H9 (cell line): ENCODE results near the gene PLCH1. TPM values are rescaled to one million over a fixed set of nuclear protein-coding genes. Genes with fewer than 3 reads are reported as not detected.

Source experiments
- DNase-seq: peaks from one replicate; pipeline ENCODE4 v3.0.0-alpha.2; 2017
- H2AFZ ChIP-seq: one replicate; pipeline ENCODE4 v1.6.1; 2013; ENCODE audit warnings: mild to moderate bottlenecking, low read length, control low read depth, moderate library complexity
- H2AK5ac ChIP-seq: 2 replicates; pipeline ENCODE4 v1.6.1; 2013; ENCODE audit warnings: low read length, control low read depth, mixed read lengths; ENCODE audit not compliant: insufficient read length
- H2BK120ac ChIP-seq: one replicate; pipeline ENCODE4 v1.6.1; 2013; ENCODE audit warnings: low read depth, mild to moderate bottlenecking, low read length, control low read depth, inconsistent platforms; ENCODE audit not compliant: poor library complexity, severe bottlenecking
- H2BK12ac ChIP-seq: 2 replicates; pipeline ENCODE4 v1.6.1; 2013; ENCODE audit warnings: low read length, control low read depth, mixed read lengths, low read depth; ENCODE audit not compliant: insufficient read length
- H2BK15ac ChIP-seq: 2 replicates; pipeline ENCODE4 v1.6.1; 2013; ENCODE audit warnings: low read depth, low read length, control low read depth
- H2BK20ac ChIP-seq: one replicate; pipeline ENCODE4 v1.6.1; 2013; ENCODE audit warnings: low read depth, mild to moderate bottlenecking, low read length, control low read depth, inconsistent platforms; ENCODE audit not compliant: poor library complexity, severe bottlenecking
- H2BK5ac ChIP-seq: 2 replicates; pipeline ENCODE4 v1.6.1; 2013; ENCODE audit warnings: low read length, control low read depth, mixed read lengths; ENCODE audit not compliant: insufficient read length
- H3K14ac ChIP-seq: 2 replicates; pipeline ENCODE4 v1.6.1; 2013; ENCODE audit warnings: low read length, control low read depth; ENCODE audit not compliant: insufficient read depth
- H3K18ac ChIP-seq: 2 replicates; pipeline ENCODE4 v1.6.1; 2013; ENCODE audit warnings: low read depth, mild to moderate bottlenecking, mixed read lengths, low read length, control low read depth; ENCODE audit not compliant: insufficient read length
- H3K23ac ChIP-seq: 2 replicates; pipeline ENCODE4 v1.6.1; 2013; ENCODE audit warnings: low read length, control low read depth, mixed read lengths, low read depth; ENCODE audit not compliant: insufficient read length
- H3K23me2 ChIP-seq: 2 replicates; pipeline ENCODE4 v1.6.1; 2013; ENCODE audit warnings: low read depth, mild to moderate bottlenecking, mixed read lengths, low read length, control low read depth; ENCODE audit not compliant: insufficient read length, poor library complexity, severe bottlenecking
- H3K27ac ChIP-seq: 2 replicates; pipeline ENCODE4 v1.5.1; 2013; ENCODE audit warnings: low read length, control low read depth, mixed read lengths, low read depth; ENCODE audit not compliant: insufficient read length
- H3K27me3 ChIP-seq: 2 replicates; pipeline ENCODE4 v1.6.1; 2013; ENCODE audit warnings: low read length, control low read depth, inconsistent platforms; ENCODE audit not compliant: insufficient read depth
- H3K4ac ChIP-seq: 2 replicates; pipeline ENCODE4 v1.6.1; 2013; ENCODE audit warnings: low read depth, mild to moderate bottlenecking, control low read depth, inconsistent platforms, low read length, moderate library complexity
- H3K4me1 ChIP-seq: 2 replicates; pipeline ENCODE4 v1.6.1; 2013; ENCODE audit warnings: low read length, control low read depth, inconsistent platforms; ENCODE audit not compliant: insufficient read depth
- H3K4me2 ChIP-seq: 2 replicates; pipeline ENCODE4 v1.6.1; 2013; ENCODE audit warnings: low read length, control low read depth, mixed read lengths; ENCODE audit not compliant: insufficient read length, insufficient read depth
- H3K56ac ChIP-seq: 2 replicates; pipeline ENCODE4 v1.6.1; 2013; ENCODE audit warnings: low read depth, mild to moderate bottlenecking, mixed read lengths, low read length, control low read depth; ENCODE audit not compliant: insufficient read length
- H3K79me1 ChIP-seq: 2 replicates; pipeline ENCODE4 v1.6.1; 2013; ENCODE audit warnings: low read depth, mild to moderate bottlenecking, moderate library complexity, low read length, control low read depth, inconsistent platforms; ENCODE audit not compliant: insufficient read depth, poor library complexity, severe bottlenecking
- H3K79me2 ChIP-seq: 2 replicates; pipeline ENCODE4 v1.6.1; 2013; ENCODE audit warnings: low read length, control low read depth, inconsistent platforms; ENCODE audit not compliant: insufficient read depth
- H3K9ac ChIP-seq: 2 replicates; pipeline ENCODE4 v1.6.1; 2013; ENCODE audit warnings: low read length, control low read depth, mixed read lengths; ENCODE audit not compliant: insufficient read length; ENCODE audit errors: extremely low read depth
- H3K9me3 ChIP-seq: one replicate; pipeline ENCODE4 v1.6.1; 2013; ENCODE audit warnings: low read depth, low read length, inconsistent platforms; ENCODE audit not compliant: control insufficient read depth
- H3T11ph ChIP-seq: one replicate; pipeline ENCODE4 v1.6.1; 2013; ENCODE audit warnings: mild to moderate bottlenecking, low read length, control low read depth, inconsistent platforms
- H4K20me1 ChIP-seq: one replicate; pipeline ENCODE4 v1.6.1; 2013; ENCODE audit not compliant: control insufficient read depth, insufficient read length, insufficient read depth
- H4K5ac ChIP-seq: 2 replicates; pipeline ENCODE4 v1.6.1; 2013; ENCODE audit warnings: low read depth, mild to moderate bottlenecking, mixed read lengths, low read length, control low read depth; ENCODE audit not compliant: insufficient read length
- H4K8ac ChIP-seq: replicated peaks from 2 replicates; pipeline ENCODE4 v1.6.1; 2013; ENCODE audit warnings: low read length, control low read depth, mixed read lengths, low read depth; ENCODE audit not compliant: insufficient read length
- H4K91ac ChIP-seq: 2 replicates; pipeline ENCODE4 v1.6.1; 2013; ENCODE audit warnings: low read depth, mild to moderate bottlenecking, moderate library complexity, mixed read lengths, low read length, control low read depth; ENCODE audit not compliant: insufficient read length
- H3K27ac Mint-ChIP-seq, 3 experiments: 2 replicates in 2 of 3; 3 replicates in 1 of 3; pipeline ENCODE4 v1.8.0; 2020 to 2021; ENCODE audit warnings: mixed read lengths in 3 of 3, mild to moderate bottlenecking in 1 of 3, moderate library complexity in 1 of 3
- H3K27me3 Mint-ChIP-seq: 2 replicates; pipeline ENCODE4 v1.8.0; 2021; ENCODE audit warnings: low read depth, mild to moderate bottlenecking, moderate library complexity, mixed read lengths
- H3K36me3 Mint-ChIP-seq, 3 experiments: 2 replicates in 2 of 3; 3 replicates in 1 of 3; pipeline ENCODE4 v1.8.0; 2020 to 2021; ENCODE audit warnings: low read depth in 3 of 3, mixed read lengths in 3 of 3; ENCODE audit not compliant: insufficient read depth in 1 of 3
- H3K4me1 Mint-ChIP-seq, 2 experiments: 2 replicates each; pipeline ENCODE4 v1.8.0; 2020; ENCODE audit warnings: mixed read lengths in 2 of 2
- H3K4me3 Mint-ChIP-seq, 2 experiments: 2 replicates in 1 of 2; 3 replicates in 1 of 2; pipeline ENCODE4 v1.8.0; 2020 to 2021; ENCODE audit warnings: mild to moderate bottlenecking in 2 of 2, mixed read lengths in 2 of 2, moderate library complexity in 1 of 2
- H3K9me3 Mint-ChIP-seq, 2 experiments: 2 replicates in 1 of 2; 3 replicates in 1 of 2; pipeline ENCODE4 v1.8.0; 2020; ENCODE audit warnings: mild to moderate bottlenecking in 2 of 2, mixed read lengths in 2 of 2, moderate library complexity in 1 of 2
- WGBS: extraction: QIAGEN DNeasy Blood & Tissue Kit; methylation state at CpG from one replicate; pipeline ENCODE4 v1.1.7; 2013; ENCODE audit warnings: missing lambda C conversion rate, low lambda C conversion rate, mixed read lengths; ENCODE audit not compliant: insufficient read length; ENCODE audit errors: extremely low coverage; 5-methylcytosine and 5-hydroxymethylcytosine counted together
- total RNA-seq: library from RNA; stranded (reverse); gene quantifications from 2 replicates; pipeline ENCODE4 v1.2.1, GENCODE V29; 2021
- TF ChIP-seq, protein P1 (sequence below): fragments of 200-600 bp; sonication (generic); conservative IDR thresholded peaks from 3 replicates; pipeline ENCODE4 v1.8.0; 2021; ENCODE audit warnings: antibody characterized with exemption, mild to moderate bottlenecking

The PLCH1 gene
- total RNA-seq, 1 experiment from 2014 or later = 19.0 TPM

DNA sequence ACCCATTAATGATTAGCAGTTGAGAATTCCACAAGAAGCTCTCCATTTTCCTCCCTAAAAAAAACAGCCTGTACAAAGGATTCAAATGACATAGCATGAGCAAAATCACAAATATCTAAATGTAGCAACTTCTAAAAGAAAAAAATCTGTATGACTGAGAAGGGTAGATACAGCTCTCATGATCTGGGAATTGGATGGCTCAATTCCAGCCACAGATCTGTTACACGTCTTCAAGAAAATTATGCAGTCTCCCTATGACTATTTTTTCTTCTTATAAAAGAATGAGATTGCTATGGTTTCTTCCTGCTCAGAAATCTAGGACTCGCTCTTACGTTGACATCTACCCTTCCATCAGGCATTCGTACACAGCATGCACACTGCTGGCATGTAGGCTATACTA lies 71.5 kb downstream of the PLCH1 start:
- no peak overlapping the region for H3K4me3 Mint-ChIP-seq
- no peak overlapping the region for H2BK12ac ChIP-seq
- no peaks in the 10 kb centered on the region for H3K27me3 Mint-ChIP-seq
- no peak overlapping the region for H4K91ac ChIP-seq
- H3K9ac ChIP-seq = no peak overlapping the region
- no peak for DNase-seq
- H3K23ac ChIP-seq = no peak overlapping the region
- no peak overlapping the region for H3K4ac ChIP-seq
- no peak overlapping the region for H2BK120ac ChIP-seq
- H2BK5ac ChIP-seq = no peak overlapping the region
- no peak overlapping the region for H2BK20ac ChIP-seq
- no peaks in the 10 kb centered on the region for H3K23me2 ChIP-seq
- TF ChIP-seq, protein P1, sequence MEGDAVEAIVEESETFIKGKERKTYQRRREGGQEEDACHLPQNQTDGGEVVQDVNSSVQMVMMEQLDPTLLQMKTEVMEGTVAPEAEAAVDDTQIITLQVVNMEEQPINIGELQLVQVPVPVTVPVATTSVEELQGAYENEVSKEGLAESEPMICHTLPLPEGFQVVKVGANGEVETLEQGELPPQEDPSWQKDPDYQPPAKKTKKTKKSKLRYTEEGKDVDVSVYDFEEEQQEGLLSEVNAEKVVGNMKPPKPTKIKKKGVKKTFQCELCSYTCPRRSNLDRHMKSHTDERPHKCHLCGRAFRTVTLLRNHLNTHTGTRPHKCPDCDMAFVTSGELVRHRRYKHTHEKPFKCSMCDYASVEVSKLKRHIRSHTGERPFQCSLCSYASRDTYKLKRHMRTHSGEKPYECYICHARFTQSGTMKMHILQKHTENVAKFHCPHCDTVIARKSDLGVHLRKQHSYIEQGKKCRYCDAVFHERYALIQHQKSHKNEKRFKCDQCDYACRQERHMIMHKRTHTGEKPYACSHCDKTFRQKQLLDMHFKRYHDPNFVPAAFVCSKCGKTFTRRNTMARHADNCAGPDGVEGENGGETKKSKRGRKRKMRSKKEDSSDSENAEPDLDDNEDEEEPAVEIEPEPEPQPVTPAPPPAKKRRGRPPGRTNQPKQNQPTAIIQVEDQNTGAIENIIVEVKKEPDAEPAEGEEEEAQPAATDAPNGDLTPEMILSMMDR = no peak
- no peaks in the 10 kb centered on the region; the same call in 1 of the 2 replicates for H3K4me1 ChIP-seq
- H3K79me1 ChIP-seq = no peaks in the 10 kb centered on the region
- H2AFZ ChIP-seq = no peak overlapping the region
- H3K27ac ChIP-seq = no peak overlapping the region
- no peak overlapping the region for H3K18ac ChIP-seq
- no CpG with 5 or more reads among the region's 4 CpGs for WGBS
- no peak overlapping the region for H3K56ac ChIP-seq
- H3K4me2 ChIP-seq = no peak overlapping the region
- no peaks in the 10 kb centered on the region for H3K79me2 ChIP-seq
- H2AK5ac ChIP-seq = no peak overlapping the region
- no peak overlapping the region for H3K27ac Mint-ChIP-seq
- H3K36me3 Mint-ChIP-seq = no peaks in the 10 kb centered on the region; a peak in 1 of 7 replicates
- H3K4me1 Mint-ChIP-seq = peaks cover 8% of the 10 kb centered on the region in 2 experiments
- no peak overlapping the region for H3T11ph ChIP-seq
- H3K27me3 ChIP-seq = no peaks in the 10 kb centered on the region
- no peak overlapping the region for H4K8ac ChIP-seq
- no peaks in the 10 kb centered on the region for H3K9me3 ChIP-seq
- H3K9me3 Mint-ChIP-seq = no peaks in the 10 kb centered on the region
- H3K14ac ChIP-seq = no peak overlapping the region
- H4K20me1 ChIP-seq = peaks cover 2% of the 10 kb centered on the region
- no peak overlapping the region for H4K5ac ChIP-seq
- no peak overlapping the region for H2BK15ac ChIP-seq
